KMS-11 (cell line): ENCODE measurements around the gene STX1B.

Experiments
- H2AFZ ChIP-seq: fragments of 200-600 bp; sonication (generic); 2 replicates; pipeline ENCODE4 v1.6.1; 2016; ENCODE audit warnings: antibody characterized with exemption, mixed run types, low read depth
- H3K27ac ChIP-seq: fragments of 200-600 bp; sonication (generic); 2 replicates; pipeline ENCODE4 v1.6.1; 2016; ENCODE audit warnings: mild to moderate bottlenecking, mixed run types
- H3K27me3 ChIP-seq: fragments of 200-600 bp; sonication (generic); 2 replicates; pipeline ENCODE4 v1.6.1; 2017; ENCODE audit warnings: mild to moderate bottlenecking, low read depth, mixed run types, moderate library complexity; ENCODE audit not compliant: insufficient read depth
- H3K36me3 ChIP-seq: fragments of 200-600 bp; sonication (generic); 2 replicates; pipeline ENCODE4 v1.6.1; 2017; ENCODE audit warnings: mild to moderate bottlenecking, mixed run types; ENCODE audit not compliant: insufficient read depth
- H3K4me1 ChIP-seq: fragments of 200-600 bp; sonication (generic); 2 replicates; pipeline ENCODE4 v1.6.1; 2016; ENCODE audit warnings: mild to moderate bottlenecking, low read depth, mixed run types; ENCODE audit not compliant: poor library complexity, severe bottlenecking
- H3K4me2 ChIP-seq: fragments of 200-600 bp; sonication (generic); 2 replicates; pipeline ENCODE4 v1.7.0; 2016; ENCODE audit warnings: mild to moderate bottlenecking, mixed run types
- H3K4me3 ChIP-seq: fragments of 200-600 bp; sonication (generic); IDR thresholded peaks from 2 replicates; pipeline ENCODE4 v1.6.1; 2017; ENCODE audit warnings: low read depth, low read length, mixed read lengths; ENCODE audit not compliant: insufficient read depth
- H3K79me2 ChIP-seq: fragments of 200-600 bp; sonication (generic); 2 replicates; pipeline ENCODE4 v1.6.1; 2016; ENCODE audit warnings: low read depth, mixed run types; ENCODE audit not compliant: insufficient read depth
- H3K9ac ChIP-seq: fragments of 200-600 bp; sonication (generic); 2 replicates; pipeline ENCODE4 v1.6.1; 2016; ENCODE audit warnings: mild to moderate bottlenecking, mixed run types
- H4K20me1 ChIP-seq: fragments of 200-600 bp; sonication (generic); 2 replicates; pipeline ENCODE4 v1.6.1; 2016; ENCODE audit warnings: mild to moderate bottlenecking, mixed run types; ENCODE audit not compliant: insufficient read depth
- TF ChIP-seq, protein P1 (sequence below): fragments of 200-600 bp; sonication (generic); conservative IDR thresholded peaks from 2 replicates; pipeline ENCODE4 v1.6.1; 2017; ENCODE audit warnings: low read depth, mild to moderate bottlenecking, antibody characterized with exemption, low read length, moderate library complexity, mixed read lengths

STX1B gene

DNA sequence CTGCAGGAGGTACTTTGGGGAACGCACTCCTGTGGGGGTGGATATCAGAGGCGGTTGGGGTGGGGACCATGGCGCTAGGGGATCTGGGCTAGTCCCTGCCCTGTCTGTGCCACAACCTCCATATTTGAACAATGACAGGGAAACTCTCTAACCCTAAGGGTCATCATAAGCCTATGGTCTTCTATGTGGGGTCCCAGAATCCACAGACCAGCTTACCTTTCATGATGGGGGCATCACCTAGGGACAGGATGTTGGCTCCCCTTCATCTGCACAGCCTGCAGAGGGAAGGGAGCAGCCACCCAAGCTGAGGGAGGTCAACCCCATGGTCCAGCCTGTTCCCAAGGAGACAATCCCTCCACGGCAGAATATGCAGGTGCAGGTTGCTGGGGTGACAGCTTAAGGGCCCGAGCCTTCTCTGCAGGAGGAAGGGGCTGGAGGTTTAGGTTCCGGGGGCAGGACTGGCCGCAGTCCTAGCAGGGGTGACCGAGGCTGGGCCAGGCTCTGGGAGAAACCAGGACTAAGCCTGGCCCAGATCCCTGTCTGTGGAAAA is 59.8 kb downstream of the STX1B start:
- Histone ChIP-seq H3K4me2 (peak overlapping the region; percentile 92), H3K79me2 (no peaks in the 10 kb centered on the region; the same call in 1 of the 2 replicates), H4K20me1 (no peaks in the 10 kb centered on the region), H3K27me3 (no peaks in the 10 kb centered on the region), H2AFZ (no peak overlapping the region), H3K27ac (no peak overlapping the region; the same call in 1 of the 2 replicates), H3K9ac (no peak overlapping the region; the same call in 1 of the 2 replicates), H3K4me3 (no peak overlapping the region), H3K4me1 (peaks cover 31% of the 10 kb centered on the region), H3K36me3 (no peaks in the 10 kb centered on the region)
- TF ChIP-seq, protein P1, sequence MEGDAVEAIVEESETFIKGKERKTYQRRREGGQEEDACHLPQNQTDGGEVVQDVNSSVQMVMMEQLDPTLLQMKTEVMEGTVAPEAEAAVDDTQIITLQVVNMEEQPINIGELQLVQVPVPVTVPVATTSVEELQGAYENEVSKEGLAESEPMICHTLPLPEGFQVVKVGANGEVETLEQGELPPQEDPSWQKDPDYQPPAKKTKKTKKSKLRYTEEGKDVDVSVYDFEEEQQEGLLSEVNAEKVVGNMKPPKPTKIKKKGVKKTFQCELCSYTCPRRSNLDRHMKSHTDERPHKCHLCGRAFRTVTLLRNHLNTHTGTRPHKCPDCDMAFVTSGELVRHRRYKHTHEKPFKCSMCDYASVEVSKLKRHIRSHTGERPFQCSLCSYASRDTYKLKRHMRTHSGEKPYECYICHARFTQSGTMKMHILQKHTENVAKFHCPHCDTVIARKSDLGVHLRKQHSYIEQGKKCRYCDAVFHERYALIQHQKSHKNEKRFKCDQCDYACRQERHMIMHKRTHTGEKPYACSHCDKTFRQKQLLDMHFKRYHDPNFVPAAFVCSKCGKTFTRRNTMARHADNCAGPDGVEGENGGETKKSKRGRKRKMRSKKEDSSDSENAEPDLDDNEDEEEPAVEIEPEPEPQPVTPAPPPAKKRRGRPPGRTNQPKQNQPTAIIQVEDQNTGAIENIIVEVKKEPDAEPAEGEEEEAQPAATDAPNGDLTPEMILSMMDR, result no peak

GRCh38 chr16:30949650-30950515 is 60.6 kb downstream of the STX1B start:
- H3K9ac ChIP-seq, result peak overlapping the region; percentile 77; the same call in 1 of the 2 replicates

GRCh38 chr16:30948667-30949649 is 61.5 kb downstream of the STX1B start, which contains the start of gene ORAI3:
Gene ORAI3 (plus strand): TSS chr16:30949068. CDS start chr16:30949290, 222 bp downstream.
- Histone ChIP-seq H3K79me2 (no peaks in the 10 kb centered on the region; the same call in 1 of the 2 replicates), H3K4me1 (peaks cover 26% of the 10 kb centered on the region), H3K27me3 (no peaks in the 10 kb centered on the region), H3K4me2 (peak within 1 kb of the TSS; percentile 92), H3K27ac (peak within 1 kb of the TSS; percentile 39), H3K36me3 (no peaks in the 10 kb centered on the region), H3K4me3 (no peak within 1 kb of the TSS), H4K20me1 (no peaks in the 10 kb centered on the region), H2AFZ (peak within 1 kb of the TSS; percentile 83), H3K9ac (peak within 1 kb of the TSS; percentile 77)
- TF ChIP-seq, protein P1, result no peak

More at GRCh38 chr16:30949650-30950515, 60.6 kb downstream of the STX1B start:
- H3K27ac ChIP-seq, result peak overlapping the region; percentile 39; the same call in 1 of the 2 replicates
- H3K4me1 ChIP-seq, result peaks cover 30% of the 10 kb centered on the region
- H4K20me1 ChIP-seq, result no peaks in the 10 kb centered on the region
- H3K4me2 ChIP-seq, result peak overlapping the region; percentile 92
- no peaks in the 10 kb centered on the region for H3K27me3 ChIP-seq
- H3K36me3 ChIP-seq, result no peaks in the 10 kb centered on the region
- H2AFZ ChIP-seq, result peak overlapping the region; percentile 83; the same call in 1 of the 2 replicates
- TF ChIP-seq, protein P1, result no peak
- no peaks in the 10 kb centered on the region; the same call in 1 of the 2 replicates for H3K79me2 ChIP-seq
- no peak overlapping the region for H3K4me3 ChIP-seq
